ENCODE measurements around the gene P2RX2.

- TF ChIP-seq MAX (IDR thresholded peaks at IDR 0.05) (no peak), TAF1 (IDR thresholded peaks at IDR 0.05; ENCODE audit: low read depth) (no peak), EP300 (IDR thresholded peaks at IDR 0.05; ENCODE audit: borderline replicate concordance) (no peak), REST (IDR thresholded peaks at IDR 0.05; ENCODE audit: low read depth) (no peak), YY1 (IDR thresholded peaks at IDR 0.05; ENCODE audit: low read depth) (no peak), TEAD4 (IDR thresholded peaks at IDR 0.05) (no peak), CEBPB (IDR thresholded peaks at IDR 0.05) (no peak)
Measured at GRCh38 chr12:132604151-132604618, 14.4 kb upstream of the P2RX2 start.

Measured in Ishikawa (cell line).